Measurements from ENCODE around the gene DSCAML1. TPM values are rescaled to one million over a fixed set of nuclear protein-coding genes. Genes with fewer than 3 reads are reported as not detected.

The DSCAML1 gene
- total RNA-seq, 2 donors from 2014 or later: 0.08 TPM; not detected in 1

DNA sequence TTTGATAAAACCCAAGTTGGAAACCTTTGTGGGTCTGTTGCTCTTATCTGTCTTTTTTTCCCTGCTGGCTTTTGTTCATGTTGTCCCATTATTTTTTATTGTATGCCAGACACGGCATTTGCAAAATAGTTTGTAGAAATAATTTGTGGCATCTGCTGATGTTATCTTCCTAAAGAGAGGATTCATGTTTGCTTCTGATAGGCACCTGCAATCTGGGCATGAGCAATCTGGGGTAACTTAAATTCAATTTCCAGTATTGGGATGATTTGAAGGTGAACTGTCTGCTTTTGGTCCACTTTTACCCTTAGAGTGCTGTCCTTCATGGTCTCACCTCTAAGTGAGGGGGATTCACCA, 342.5 kb downstream of the DSCAML1 start:
- Mint-ChIP-seq H3K4me3 (no peak overlapping the region), H3K36me3 (peaks cover 10% of the 10 kb centered on the region), H3K27me3 (peaks cover 12 to 23% of the 10 kb centered on the region in 2 donors), H3K27ac (no peak overlapping the region), H3K4me1 (ENCODE audit: low read depth in 2 of 2) (no peaks in the 10 kb centered on the region), H3K9me3 (no peaks in the 10 kb centered on the region)
- ATAC-seq (no peak), DNase-seq (ENCODE audit: low spot score) (no peak)

- Mint-ChIP-seq H3K4me1 (ENCODE audit: low read depth in 2 of 2) (no peaks in the 10 kb centered on the region), H3K36me3 (peaks cover 10% of the 10 kb centered on the region), H3K9me3 (no peaks in the 10 kb centered on the region), H3K27ac (no peak overlapping the region), H3K4me3 (no peak overlapping the region), H3K27me3 (peaks cover 14 to 28% of the 10 kb centered on the region in 2 donors)
- ATAC-seq (no peak), DNase-seq (ENCODE audit: low spot score) (no peak)
Observed at GRCh38 chr11:117453886-117454563, 343.0 kb downstream of the DSCAML1 start.

DNA sequence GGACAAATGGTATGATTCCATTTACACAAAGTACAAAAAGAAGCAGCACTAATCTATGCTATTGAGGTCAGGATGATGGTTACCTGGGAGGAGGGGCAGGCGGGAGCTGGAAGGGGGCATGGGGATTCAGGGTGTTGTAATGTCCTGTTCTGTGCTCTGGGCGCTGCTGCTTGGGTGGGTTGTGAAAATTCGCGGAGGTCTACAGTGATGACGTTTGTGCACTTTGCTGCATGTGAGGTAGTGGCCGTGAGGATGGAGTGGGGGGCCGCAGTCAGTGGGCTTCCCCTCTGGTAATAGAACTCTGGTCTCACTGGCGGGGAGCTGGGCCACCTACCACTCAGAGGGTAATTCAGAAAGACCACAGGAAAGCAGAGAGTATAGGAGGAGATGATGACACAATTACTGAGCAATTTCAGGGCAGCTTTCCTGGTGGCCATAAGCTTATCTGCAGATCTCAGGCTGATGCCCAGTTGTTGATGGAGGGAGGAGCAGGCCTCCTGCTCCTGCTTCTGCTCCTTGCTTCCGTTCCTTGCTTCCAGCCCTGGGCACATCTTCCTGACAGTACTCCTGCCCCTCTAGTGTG, 347.8 kb downstream of the DSCAML1 start:
- Mint-ChIP-seq H3K9me3 (no peaks in the 10 kb centered on the region), H3K36me3 (peaks cover 4% of the 10 kb centered on the region), H3K27ac (no peak overlapping the region), H3K4me1 (ENCODE audit: low read depth in 2 of 2) (no peaks in the 10 kb centered on the region), H3K4me3 (no peak overlapping the region), H3K27me3 (peaks cover 21 to 46% of the 10 kb centered on the region in 2 donors)
- ATAC-seq (no peak), DNase-seq (ENCODE audit: low spot score) (no peak)

- Mint-ChIP-seq H3K4me1 (ENCODE audit: low read depth in 2 of 2) (no peaks in the 10 kb centered on the region), H3K4me3 (no peak overlapping the region), H3K36me3 (no peaks in the 10 kb centered on the region), H3K27ac (no peak overlapping the region), H3K9me3 (no peaks in the 10 kb centered on the region), H3K27me3 (peaks cover 28 to 43% of the 10 kb centered on the region in 2 donors)
- ATAC-seq (no peak), DNase-seq (ENCODE audit: low spot score) (no peak)
Observed at GRCh38 chr11:117444711-117445658, 352.0 kb downstream of the DSCAML1 start.

GRCh38 chr11:117444256-117444655, 352.8 kb downstream of the DSCAML1 start:
- DNase-seq (ENCODE audit: low spot score): no peak
- Mint-ChIP-seq H3K4me1 (ENCODE audit: low read depth in 2 of 2) (no peaks in the 10 kb centered on the region), H3K27me3 (peaks cover 28 to 40% of the 10 kb centered on the region in 2 donors), H3K36me3 (no peaks in the 10 kb centered on the region), H3K4me3 (no peak overlapping the region), H3K27ac (no peak overlapping the region), H3K9me3 (no peaks in the 10 kb centered on the region)
- no peak for ATAC-seq

DNA sequence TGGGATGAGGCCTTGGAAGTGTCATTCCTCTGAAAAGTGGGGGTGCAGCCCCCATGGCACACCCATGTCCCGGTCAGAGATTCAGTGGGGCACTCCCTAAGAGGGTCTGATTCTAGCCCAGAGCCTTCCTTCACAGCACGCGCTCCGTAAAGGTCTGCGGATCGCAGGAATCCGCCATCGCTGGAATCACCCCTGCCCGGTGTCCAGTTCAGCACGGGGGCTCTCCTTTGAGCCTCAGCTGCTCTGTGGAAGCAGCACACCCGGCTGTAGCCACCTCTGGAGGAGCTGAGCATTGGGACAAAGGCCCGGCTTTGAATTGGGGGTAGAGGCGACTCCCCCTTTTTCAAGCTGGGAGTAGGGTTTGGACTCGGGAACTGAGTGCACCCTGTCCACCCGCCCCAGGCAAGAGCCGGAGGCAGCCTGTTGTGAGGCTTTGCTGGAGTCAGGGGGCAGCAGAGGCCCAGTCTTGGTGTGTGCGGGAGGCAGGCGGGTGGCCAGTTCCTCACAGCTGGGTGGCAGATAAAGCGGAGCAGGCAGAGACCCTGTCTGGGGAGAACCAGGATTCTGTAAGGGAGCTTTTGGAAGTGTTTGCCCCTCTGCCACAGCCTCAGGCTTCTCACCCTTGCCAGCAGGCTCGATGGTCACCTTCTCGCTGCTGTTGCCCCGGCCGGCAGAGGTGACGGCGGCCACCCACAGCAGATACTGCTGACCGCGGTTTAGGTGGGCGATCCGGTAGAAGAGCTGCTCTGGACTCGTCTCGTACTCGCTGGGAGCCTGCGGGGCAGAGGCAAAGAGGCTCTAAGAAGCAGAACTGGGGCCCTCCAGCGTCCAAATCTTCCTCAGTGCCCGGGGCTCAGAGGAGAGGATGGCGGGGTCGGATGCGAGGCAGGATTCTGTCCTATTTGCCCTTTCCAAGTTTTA, 353.5 kb downstream of the DSCAML1 start:
- ATAC-seq: no peak
- Mint-ChIP-seq H3K27me3 (peaks cover 24 to 32% of the 10 kb centered on the region in 2 donors), H3K9me3 (no peaks in the 10 kb centered on the region), H3K4me3 (no peak overlapping the region), H3K4me1 (ENCODE audit: low read depth in 2 of 2) (no peaks in the 10 kb centered on the region), H3K27ac (no peak overlapping the region), H3K36me3 (no peaks in the 10 kb centered on the region)
- DNase-seq (ENCODE audit: low spot score): no peak

DNA sequence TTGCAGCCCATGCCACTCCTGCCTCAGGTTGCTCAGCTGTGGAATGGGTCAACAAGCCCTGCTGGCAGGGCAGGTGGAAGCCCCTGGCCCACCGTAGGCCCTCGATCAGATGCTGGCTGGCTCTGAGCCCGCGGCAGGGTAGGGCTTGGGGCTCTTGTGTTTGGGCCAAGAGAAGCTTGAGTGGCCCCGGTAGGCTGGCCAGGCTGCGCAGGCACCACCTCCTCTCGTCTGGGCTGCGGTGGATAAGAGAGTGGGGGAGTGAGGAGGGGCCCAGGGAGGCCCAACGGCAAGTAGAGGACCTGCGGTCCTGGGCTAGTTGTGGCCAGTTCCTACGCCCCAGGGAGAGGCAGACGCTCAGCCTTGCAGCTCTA, 354.2 kb downstream of the DSCAML1 start:
- no peak overlapping the region for H3K4me3 Mint-ChIP-seq

GRCh38 chr11:117442049-117442868, 354.8 kb downstream of the DSCAML1 start:
- no peak for ATAC-seq
- Mint-ChIP-seq H3K9me3 (no peaks in the 10 kb centered on the region), H3K27ac (no peak overlapping the region), H3K27me3 (peaks cover 16 to 21% of the 10 kb centered on the region in 2 donors), H3K4me1 (ENCODE audit: low read depth in 2 of 2) (no peaks in the 10 kb centered on the region), H3K4me3 (no peak overlapping the region), H3K36me3 (no peaks in the 10 kb centered on the region)
- no peak for DNase-seq (ENCODE audit: low spot score)

More for the DNA sequence above, 354.2 kb downstream of the DSCAML1 start:
- ATAC-seq (no peak), DNase-seq (ENCODE audit: low spot score) (no peak)
- Mint-ChIP-seq H3K36me3 (no peaks in the 10 kb centered on the region), H3K4me1 (ENCODE audit: low read depth in 2 of 2) (no peaks in the 10 kb centered on the region), H3K9me3 (no peaks in the 10 kb centered on the region), H3K27ac (no peak overlapping the region), H3K27me3 (peaks cover 20 to 26% of the 10 kb centered on the region in 2 donors)

DNA sequence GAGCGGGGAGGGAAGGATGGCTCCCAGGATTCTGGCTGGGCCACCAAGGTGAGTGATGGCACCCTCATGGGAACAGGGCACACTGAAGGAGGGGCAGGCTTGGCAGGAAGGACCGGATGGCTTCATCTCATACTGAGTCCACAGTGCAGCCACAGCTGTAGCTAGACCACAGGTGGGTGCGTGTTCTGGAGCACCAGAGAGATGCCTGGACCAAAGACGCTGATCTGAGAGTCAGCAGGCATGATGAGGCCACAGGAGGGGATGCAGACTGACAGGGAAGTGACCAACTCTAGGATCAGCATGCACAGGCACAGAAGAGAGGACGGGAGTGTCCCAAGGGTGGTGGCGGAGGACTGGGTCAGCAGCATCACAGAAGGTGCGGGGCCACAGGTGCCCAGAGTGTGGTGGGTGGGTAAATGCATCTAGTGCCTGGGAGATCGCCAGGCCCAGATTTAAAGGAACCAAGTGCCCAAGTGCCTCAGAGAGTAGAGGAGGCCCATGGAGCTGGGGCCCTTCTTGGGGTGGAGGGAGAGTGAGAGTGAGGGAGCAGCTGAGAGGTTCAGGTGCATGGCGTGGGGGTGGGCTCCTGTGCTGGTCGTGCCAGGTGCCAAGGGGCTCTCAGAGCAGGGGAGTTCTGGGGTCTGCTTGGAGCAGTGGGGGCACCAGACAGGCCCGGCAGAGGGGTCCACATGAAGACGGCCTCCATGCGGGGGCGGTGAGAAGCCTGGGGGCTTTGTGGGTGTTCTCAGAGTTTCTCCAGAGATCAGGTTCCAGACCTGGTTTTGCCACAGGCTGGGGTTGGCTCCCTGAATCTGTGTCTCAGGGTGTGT, 355.7 kb downstream of the DSCAML1 start:
- H3K4me3 Mint-ChIP-seq: no peak overlapping the region
- H3K4me1 Mint-ChIP-seq (ENCODE audit: low read depth in 2 of 2): no peaks in the 10 kb centered on the region
- H3K27me3 Mint-ChIP-seq: peaks cover 17 to 23% of the 10 kb centered on the region in 2 donors
- no peaks in the 10 kb centered on the region for H3K36me3 Mint-ChIP-seq
- H3K27ac Mint-ChIP-seq: no peak overlapping the region
- no peak for ATAC-seq
- H3K9me3 Mint-ChIP-seq: no peaks in the 10 kb centered on the region
- DNase-seq (ENCODE audit: low spot score): no peak

GRCh38 chr11:117440258-117440657, 356.8 kb downstream of the DSCAML1 start:
- no peak overlapping the region for H3K27ac Mint-ChIP-seq
- H3K4me3 Mint-ChIP-seq: no peak overlapping the region
- no peak for ATAC-seq
- peaks cover 19 to 22% of the 10 kb centered on the region in 2 donors for H3K27me3 Mint-ChIP-seq
- no peaks in the 10 kb centered on the region for H3K36me3 Mint-ChIP-seq
- no peaks in the 10 kb centered on the region for H3K4me1 Mint-ChIP-seq (ENCODE audit: low read depth in 2 of 2)
- H3K9me3 Mint-ChIP-seq: no peaks in the 10 kb centered on the region
- no peak for DNase-seq (ENCODE audit: low spot score)

GRCh38 chr11:117439256-117439655, 357.8 kb downstream of the DSCAML1 start:
- Mint-ChIP-seq H3K27ac (no peak overlapping the region), H3K4me1 (ENCODE audit: low read depth in 2 of 2) (no peaks in the 10 kb centered on the region), H3K4me3 (no peak overlapping the region), H3K36me3 (no peaks in the 10 kb centered on the region), H3K9me3 (no peaks in the 10 kb centered on the region), H3K27me3 (peaks cover 15 to 21% of the 10 kb centered on the region in 2 donors)
- ATAC-seq: no peak
- DNase-seq (ENCODE audit: low spot score): no peak

DNA sequence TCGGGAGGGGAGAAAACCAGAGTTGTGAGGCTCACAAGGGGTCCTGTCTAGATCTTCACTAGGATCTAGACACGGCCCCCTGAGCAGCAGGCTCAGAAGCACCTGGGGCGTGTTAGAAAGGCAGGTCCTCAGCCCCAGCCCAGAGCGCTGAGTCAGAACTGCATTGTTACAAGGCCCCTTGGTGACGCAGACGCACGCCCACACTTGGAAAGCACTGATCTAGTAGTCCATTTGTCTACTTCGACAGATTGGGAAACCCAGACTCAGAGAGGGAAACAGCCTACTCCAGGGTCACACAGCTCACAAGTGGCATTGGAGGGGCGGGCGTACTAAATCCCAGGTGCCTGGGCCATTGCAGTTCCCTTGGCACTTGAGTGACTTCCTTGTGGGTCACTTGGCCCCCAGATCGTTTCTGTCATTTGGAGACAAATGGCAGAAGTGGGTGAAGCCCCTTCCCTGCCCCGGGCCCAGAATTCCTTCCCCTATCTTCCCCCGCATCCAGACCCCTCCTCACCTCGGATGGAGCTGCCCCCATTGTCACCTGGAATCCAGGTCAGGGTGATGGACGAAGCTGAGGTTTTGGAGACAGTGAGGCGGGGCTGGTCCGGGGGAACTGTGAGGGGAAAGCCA, 358.5 kb downstream of the DSCAML1 start:
- H3K27me3 Mint-ChIP-seq: peaks cover 11 to 21% of the 10 kb centered on the region in 2 donors
- H3K4me1 Mint-ChIP-seq (ENCODE audit: low read depth in 2 of 2): no peaks in the 10 kb centered on the region
- H3K27ac Mint-ChIP-seq: no peak overlapping the region
- no peak overlapping the region for H3K4me3 Mint-ChIP-seq
- H3K36me3 Mint-ChIP-seq: no peaks in the 10 kb centered on the region
- DNase-seq (ENCODE audit: low spot score) (no peak), ATAC-seq (no peak)
- H3K9me3 Mint-ChIP-seq: no peaks in the 10 kb centered on the region
